Measurements from ENCODE around the gene FBLN5.
"Not testable (repeated sequence)": the region's sequence is repeated elsewhere in the genome, so short reads cannot be mapped to it uniquely, and the experiment has no call there.

The FBLN5 gene

GRCh38 chr14:91848504-91849001 is 98.9 kb downstream of the FBLN5 start:
- H4K8ac ChIP-seq (ENCODE audit: low read length), result no peak overlapping the region
- no peak overlapping the region for H2BK15ac ChIP-seq (ENCODE audit: low read depth, poor library complexity, severe bottlenecking)
- H3K27me3 ChIP-seq (ENCODE audit: control insufficient read depth in 1 of 2, insufficient read depth in 1 of 2, low read length in 2 of 2), result peaks cover 0 to 19% of the 10 kb centered on the region in 2 experiments
- H3K9ac ChIP-seq (ENCODE audit: low read length), result no peak overlapping the region
- H3K79me1 ChIP-seq (replicated peaks; ENCODE audit: low read length, poor library complexity, severe bottlenecking), result no peaks in the 10 kb centered on the region
- no peak overlapping the region for H3K23ac ChIP-seq (ENCODE audit: low read length in 2 of 2)
- no peak overlapping the region for H2BK5ac ChIP-seq (ENCODE audit: low read depth, low read length, poor library complexity, severe bottlenecking)
- no peaks in the 10 kb centered on the region for H3K36me3 ChIP-seq (ENCODE audit: control insufficient read depth in 1 of 2, insufficient read depth in 2 of 2, low read depth in 1 of 2, low read length in 2 of 2)
- no peak overlapping the region for H3K18ac ChIP-seq (ENCODE audit: low read depth in 1 of 2, low read length in 2 of 2)
- H3K9me3 ChIP-seq (ENCODE audit: control insufficient read depth, low read length), result no peaks in the 10 kb centered on the region
- H3K4ac ChIP-seq (ENCODE audit: low read depth in 1 of 2, low read length in 2 of 2), result no peak overlapping the region
- H3K4me3 ChIP-seq (ENCODE audit: insufficient read depth in 1 of 2, low read depth in 1 of 2, low read length in 2 of 2), result no peak overlapping the region
- no peaks in the 10 kb centered on the region for H3K4me1 ChIP-seq (ENCODE audit: control insufficient read depth, insufficient read depth, low read depth, low read length)
- no peak overlapping the region for H3K27ac ChIP-seq (ENCODE audit: low read length, poor library complexity, severe bottlenecking)
- no peak overlapping the region for H2BK12ac ChIP-seq (ENCODE audit: low read length in 2 of 2)
- no peak overlapping the region for H2AK5ac ChIP-seq (ENCODE audit: low read length, severe bottlenecking)
- no peak overlapping the region for H2AFZ ChIP-seq (ENCODE audit: low read depth, low read length)
- no peak for DNase-seq
- no peak overlapping the region for H2BK120ac ChIP-seq (ENCODE audit: low read depth, low read length)
- no peak overlapping the region for H3K14ac ChIP-seq (ENCODE audit: low read length in 2 of 2)
- H4K91ac ChIP-seq (ENCODE audit: low read length), result no peak overlapping the region
- 72% methylated on average over 4 of the region's 4 CpGs for WGBS
- no peak overlapping the region for H3K4me2 ChIP-seq (ENCODE audit: low read length, poor library complexity, severe bottlenecking)

- H2BK5ac ChIP-seq (ENCODE audit: low read depth, low read length, poor library complexity, severe bottlenecking), result no peak overlapping the region
- no peak overlapping the region for H4K8ac ChIP-seq (ENCODE audit: low read length)
- no peak overlapping the region for H3K4me2 ChIP-seq (ENCODE audit: low read length, poor library complexity, severe bottlenecking)
- H3K9ac ChIP-seq (ENCODE audit: low read length), result no peak overlapping the region
- H3K27me3 ChIP-seq (ENCODE audit: control insufficient read depth in 1 of 2, insufficient read depth in 1 of 2, low read length in 2 of 2), result peaks cover 0 to 16% of the 10 kb centered on the region in 2 experiments
- no peaks in the 10 kb centered on the region for H3K79me1 ChIP-seq (replicated peaks; ENCODE audit: low read length, poor library complexity, severe bottlenecking)
- H2AK5ac ChIP-seq (ENCODE audit: low read length, severe bottlenecking), result no peak overlapping the region
- H3K36me3 ChIP-seq (ENCODE audit: control insufficient read depth in 1 of 2, insufficient read depth in 2 of 2, low read depth in 1 of 2, low read length in 2 of 2), result no peaks in the 10 kb centered on the region
- H2BK15ac ChIP-seq (ENCODE audit: low read depth, poor library complexity, severe bottlenecking), result no peak overlapping the region
- H4K91ac ChIP-seq (ENCODE audit: low read length), result no peak overlapping the region
- H3K9me3 ChIP-seq (ENCODE audit: control insufficient read depth, low read length), result no peaks in the 10 kb centered on the region
- H3K23ac ChIP-seq (ENCODE audit: low read length in 2 of 2), result no peak overlapping the region
- H3K27ac ChIP-seq (ENCODE audit: low read length, poor library complexity, severe bottlenecking), result no peak overlapping the region
- H2BK120ac ChIP-seq (ENCODE audit: low read depth, low read length), result no peak overlapping the region
- no peak overlapping the region for H3K4ac ChIP-seq (ENCODE audit: low read depth in 1 of 2, low read length in 2 of 2)
- H3K14ac ChIP-seq (ENCODE audit: low read length in 2 of 2), result no peak overlapping the region
- no peaks in the 10 kb centered on the region for H3K4me1 ChIP-seq (ENCODE audit: control insufficient read depth, insufficient read depth, low read depth, low read length)
- WGBS, result no CpG with 5 or more reads among the region's 1 CpG
- no peak overlapping the region for H3K4me3 ChIP-seq (ENCODE audit: insufficient read depth in 1 of 2, low read depth in 1 of 2, low read length in 2 of 2)
- H2AFZ ChIP-seq (ENCODE audit: low read depth, low read length), result no peak overlapping the region
- no peak for DNase-seq
- H3K18ac ChIP-seq (ENCODE audit: low read depth in 1 of 2, low read length in 2 of 2), result no peak overlapping the region
- no peak overlapping the region for H2BK12ac ChIP-seq (ENCODE audit: low read length in 2 of 2)
These were observed 99.8 kb downstream of the FBLN5 start for GRCh38 chr14:91847693-91848092.

GRCh38 chr14:91845652-91846051 is 101.8 kb downstream of the FBLN5 start:
- Histone ChIP-seq H4K91ac (ENCODE audit: low read length) (no peak overlapping the region), H2AK5ac (ENCODE audit: low read length, severe bottlenecking) (no peak overlapping the region), H2BK120ac (ENCODE audit: low read depth, low read length) (no peak overlapping the region), H3K9me3 (ENCODE audit: control insufficient read depth, low read length) (no peaks in the 10 kb centered on the region), H3K23ac (ENCODE audit: low read length in 2 of 2) (no peak overlapping the region), H3K36me3 (ENCODE audit: control insufficient read depth in 1 of 2, insufficient read depth in 2 of 2, low read depth in 1 of 2, low read length in 2 of 2) (no peaks in the 10 kb centered on the region), H2AFZ (ENCODE audit: low read depth, low read length) (no peak overlapping the region), H3K4ac (ENCODE audit: low read depth in 1 of 2, low read length in 2 of 2) (no peak overlapping the region), H3K4me1 (ENCODE audit: control insufficient read depth, insufficient read depth, low read depth, low read length) (no peaks in the 10 kb centered on the region), H3K4me2 (ENCODE audit: low read length, poor library complexity, severe bottlenecking) (no peak overlapping the region), H3K18ac (ENCODE audit: low read depth in 1 of 2, low read length in 2 of 2) (no peak overlapping the region), H3K14ac (ENCODE audit: low read length in 2 of 2) (no peak overlapping the region), H3K4me3 (ENCODE audit: insufficient read depth in 1 of 2, low read depth in 1 of 2, low read length in 2 of 2) (no peak overlapping the region), H3K79me1 (replicated peaks; ENCODE audit: low read length, poor library complexity, severe bottlenecking) (no peaks in the 10 kb centered on the region), H3K9ac (ENCODE audit: low read length) (no peak overlapping the region), H2BK12ac (ENCODE audit: low read length in 2 of 2) (no peak overlapping the region), H2BK5ac (ENCODE audit: low read depth, low read length, poor library complexity, severe bottlenecking) (no peak overlapping the region), H3K27me3 (ENCODE audit: control insufficient read depth in 1 of 2, insufficient read depth in 1 of 2, low read length in 2 of 2) (peaks cover 0 to 28% of the 10 kb centered on the region in 2 experiments), H3K27ac (ENCODE audit: low read length, poor library complexity, severe bottlenecking) (no peak overlapping the region), H2BK15ac (ENCODE audit: low read depth, poor library complexity, severe bottlenecking) (no peak overlapping the region), H4K8ac (ENCODE audit: low read length) (no peak overlapping the region)
- no peak for DNase-seq
- WGBS, result 57% methylated on average over 2 of the region's 2 CpGs

GRCh38 chr14:91845056-91845455 is 102.4 kb downstream of the FBLN5 start:
- not testable (repeated sequence) for H4K91ac ChIP-seq (ENCODE audit: low read length); H4K8ac ChIP-seq (ENCODE audit: low read length); DNase-seq; H2BK15ac ChIP-seq (ENCODE audit: low read depth, poor library complexity, severe bottlenecking); H3K27ac ChIP-seq (ENCODE audit: low read length, poor library complexity, severe bottlenecking); H3K9me3 ChIP-seq (ENCODE audit: control insufficient read depth, low read length); H2AK5ac ChIP-seq (ENCODE audit: low read length, severe bottlenecking); H3K4me1 ChIP-seq (ENCODE audit: control insufficient read depth, insufficient read depth, low read depth, low read length); H3K4me3 ChIP-seq (ENCODE audit: insufficient read depth in 1 of 2, low read depth in 1 of 2, low read length in 2 of 2); H2BK5ac ChIP-seq (ENCODE audit: low read depth, low read length, poor library complexity, severe bottlenecking); H2AFZ ChIP-seq (ENCODE audit: low read depth, low read length); H3K4ac ChIP-seq (ENCODE audit: low read depth in 1 of 2, low read length in 2 of 2); H3K4me2 ChIP-seq (ENCODE audit: low read length, poor library complexity, severe bottlenecking); H3K18ac ChIP-seq (ENCODE audit: low read depth in 1 of 2, low read length in 2 of 2); H2BK12ac ChIP-seq (ENCODE audit: low read length in 2 of 2); H3K23ac ChIP-seq (ENCODE audit: low read length in 2 of 2); H3K36me3 ChIP-seq (ENCODE audit: control insufficient read depth in 1 of 2, insufficient read depth in 2 of 2, low read depth in 1 of 2, low read length in 2 of 2); H3K9ac ChIP-seq (ENCODE audit: low read length); H2BK120ac ChIP-seq (ENCODE audit: low read depth, low read length); H3K79me1 ChIP-seq (replicated peaks; ENCODE audit: low read length, poor library complexity, severe bottlenecking); H3K14ac ChIP-seq (ENCODE audit: low read length in 2 of 2)
- WGBS, result 100% methylated on average over 6 of the region's 8 CpGs
- H3K27me3 ChIP-seq (ENCODE audit: control insufficient read depth in 1 of 2, insufficient read depth in 1 of 2, low read length in 2 of 2), result peaks cover 0 to 28% of the 10 kb centered on the region in 2 experiments
